Measurements from ENCODE around the gene PARN.
A peak's percentile ranks its signal among the peaks of the same experiment; 100 is the strongest.

Gene PARN

GRCh38 chr16:14491861-14492529, 138.1 kb downstream of the PARN start:
- peaks cover 57% of the 10 kb centered on the region for H3K4me1 Mint-ChIP-seq
- H3K4me3 Mint-ChIP-seq = no peak overlapping the region
- no peaks in the 10 kb centered on the region for H3K9me3 Mint-ChIP-seq
- peaks cover 7% of the 10 kb centered on the region for H3K27me3 Mint-ChIP-seq (ENCODE audit: low read depth)
- H3K36me3 Mint-ChIP-seq (ENCODE audit: low read depth) = peaks cover 7% of the 10 kb centered on the region
- TF ChIP-seq CTCF (IDR thresholded peaks at IDR 0.05; ENCODE audit: unreplicated experiment in 3 of 3) = no peak
- H3K27ac Mint-ChIP-seq = peak overlapping the region in 2 of 3 experiments; percentile 12 to 62

GRCh38 chr16:14490235-14490634, 139.8 kb downstream of the PARN start:
- Mint-ChIP-seq H3K27ac (no peak overlapping the region), H3K9me3 (no peaks in the 10 kb centered on the region), H3K4me3 (no peak overlapping the region), H3K36me3 (ENCODE audit: low read depth) (peaks cover 7% of the 10 kb centered on the region), H3K4me1 (peaks cover 51% of the 10 kb centered on the region), H3K27me3 (ENCODE audit: low read depth) (peaks cover 4% of the 10 kb centered on the region)
- TF ChIP-seq CTCF (IDR thresholded peaks at IDR 0.05; ENCODE audit: unreplicated experiment in 3 of 3) = no peak

GRCh38 chr16:14489460-14489859, 140.6 kb downstream of the PARN start:
- H3K36me3 Mint-ChIP-seq (ENCODE audit: low read depth) = peaks cover 2% of the 10 kb centered on the region
- no peaks in the 10 kb centered on the region for H3K9me3 Mint-ChIP-seq
- H3K4me1 Mint-ChIP-seq = peaks cover 52% of the 10 kb centered on the region
- H3K27me3 Mint-ChIP-seq (ENCODE audit: low read depth) = peaks cover 3% of the 10 kb centered on the region
- H3K4me3 Mint-ChIP-seq = peak overlapping the region in 2 of 3 experiments; percentile 22 to 33
- peak; percentile 28 to 47 (median 40) for TF ChIP-seq CTCF (IDR thresholded peaks at IDR 0.05; ENCODE audit: unreplicated experiment in 3 of 3)
- peak overlapping the region; percentile 18 to 84 (median 67) for H3K27ac Mint-ChIP-seq

GRCh38 chr16:14487579-14487978, 142.5 kb downstream of the PARN start:
- H3K9me3 Mint-ChIP-seq = no peaks in the 10 kb centered on the region
- H3K27me3 Mint-ChIP-seq (ENCODE audit: low read depth) = peaks cover 3% of the 10 kb centered on the region
- no peak for TF ChIP-seq CTCF (IDR thresholded peaks at IDR 0.05; ENCODE audit: unreplicated experiment in 3 of 3)
- H3K4me3 Mint-ChIP-seq = peak overlapping the region; percentile 8 to 69 (median 45)
- H3K27ac Mint-ChIP-seq = peak overlapping the region; percentile 64 to 76 (median 71)
- H3K4me1 Mint-ChIP-seq = peaks cover 59% of the 10 kb centered on the region
- H3K36me3 Mint-ChIP-seq (ENCODE audit: low read depth) = peaks cover 5% of the 10 kb centered on the region

GRCh38 chr16:14486520-14487303, 143.3 kb downstream of the PARN start:
- peaks cover under 1% of the 10 kb centered on the region for H3K9me3 Mint-ChIP-seq
- H3K4me3 Mint-ChIP-seq = peak overlapping the region; percentile 50 to 70 (median 60)
- H3K27ac Mint-ChIP-seq = peak overlapping the region; percentile 80 to 90 (median 84)
- H3K27me3 Mint-ChIP-seq (ENCODE audit: low read depth) = peaks cover 3% of the 10 kb centered on the region
- no peak for TF ChIP-seq CTCF (IDR thresholded peaks at IDR 0.05; ENCODE audit: unreplicated experiment in 3 of 3)
- H3K36me3 Mint-ChIP-seq (ENCODE audit: low read depth) = peaks cover 10% of the 10 kb centered on the region
- H3K4me1 Mint-ChIP-seq = peaks cover 53% of the 10 kb centered on the region

Measured in nephron (organoid).